CD4-positive, alpha-beta T cell treated with Interleukin-4 for 4 hours (primary cell): ENCODE data around the gene LGR5.

Source experiments
- DNase-seq: peaks from one replicate; pipeline ENCODE4 v3.0.0-alpha.2; 2020

LGR5 gene

DNA sequence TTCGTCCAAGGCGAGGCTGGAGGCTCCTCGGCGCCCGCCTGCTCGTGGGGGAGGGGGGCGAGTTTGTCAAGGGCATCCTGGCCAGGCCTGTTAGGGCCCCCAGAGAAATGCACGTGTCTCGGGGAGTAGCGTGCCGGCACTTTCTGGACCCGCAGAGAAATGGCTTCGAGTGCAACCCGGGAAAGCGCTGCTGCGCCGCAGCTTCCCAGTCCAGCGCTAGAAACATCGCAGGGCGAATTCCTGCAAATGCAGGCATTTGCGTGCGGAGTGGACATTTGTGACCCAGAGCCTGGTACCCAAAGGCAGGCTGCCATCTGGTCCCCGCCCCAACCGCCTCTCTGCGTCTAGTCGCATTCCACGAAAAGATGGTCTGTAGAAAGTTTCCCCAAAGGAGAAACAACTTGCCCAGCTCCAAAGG lies 756 bp downstream of the LGR5 start:
- DNase-seq = no peak

DNA sequence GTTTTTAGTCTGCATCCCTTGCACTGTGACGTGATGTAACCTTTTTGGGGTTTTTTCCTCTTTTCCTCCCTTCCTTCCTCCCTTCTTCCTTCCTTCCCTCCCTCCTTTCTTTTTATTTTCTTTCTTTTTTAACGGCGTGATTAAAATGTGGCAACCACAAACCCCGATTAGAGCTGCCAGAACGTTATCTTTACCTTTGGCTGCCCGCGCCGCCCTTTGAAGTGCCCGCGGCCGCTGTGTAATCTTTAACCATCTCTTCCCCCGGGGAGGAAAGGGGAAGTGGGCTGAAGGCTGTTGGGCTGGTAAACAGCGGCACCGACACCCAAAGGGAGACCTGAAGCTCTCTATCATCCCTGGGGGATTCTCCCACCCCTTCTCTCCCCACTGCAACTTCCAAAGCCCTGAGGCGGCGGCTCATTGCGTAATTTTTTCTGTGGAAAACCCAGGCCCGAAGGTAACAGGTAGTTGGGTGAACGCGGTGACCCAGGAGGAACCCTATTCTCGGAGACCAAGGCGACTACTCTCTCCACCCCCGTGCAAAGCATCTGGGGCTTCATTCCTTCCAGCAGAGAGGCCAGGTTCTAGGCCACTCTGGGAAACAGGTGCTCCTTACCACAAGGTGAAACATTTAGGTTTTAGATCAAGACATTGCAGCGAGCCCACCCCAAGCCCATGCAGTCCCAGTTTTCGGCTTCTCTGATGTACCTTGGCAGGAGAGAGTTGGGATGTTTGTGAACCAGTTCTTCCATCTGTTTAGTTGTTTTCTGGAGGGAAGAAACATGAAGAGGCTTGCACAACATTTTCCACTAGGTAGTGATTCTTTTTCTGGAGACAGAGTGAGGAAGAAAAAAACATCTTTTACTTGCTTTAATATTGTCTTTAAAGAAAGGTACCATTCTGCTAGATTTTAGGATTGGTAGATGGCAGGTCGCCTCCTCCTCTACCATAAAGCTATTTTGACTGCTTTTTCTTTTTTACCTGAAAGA lies 1.5 kb downstream of the LGR5 start:
- no peak for DNase-seq

DNA sequence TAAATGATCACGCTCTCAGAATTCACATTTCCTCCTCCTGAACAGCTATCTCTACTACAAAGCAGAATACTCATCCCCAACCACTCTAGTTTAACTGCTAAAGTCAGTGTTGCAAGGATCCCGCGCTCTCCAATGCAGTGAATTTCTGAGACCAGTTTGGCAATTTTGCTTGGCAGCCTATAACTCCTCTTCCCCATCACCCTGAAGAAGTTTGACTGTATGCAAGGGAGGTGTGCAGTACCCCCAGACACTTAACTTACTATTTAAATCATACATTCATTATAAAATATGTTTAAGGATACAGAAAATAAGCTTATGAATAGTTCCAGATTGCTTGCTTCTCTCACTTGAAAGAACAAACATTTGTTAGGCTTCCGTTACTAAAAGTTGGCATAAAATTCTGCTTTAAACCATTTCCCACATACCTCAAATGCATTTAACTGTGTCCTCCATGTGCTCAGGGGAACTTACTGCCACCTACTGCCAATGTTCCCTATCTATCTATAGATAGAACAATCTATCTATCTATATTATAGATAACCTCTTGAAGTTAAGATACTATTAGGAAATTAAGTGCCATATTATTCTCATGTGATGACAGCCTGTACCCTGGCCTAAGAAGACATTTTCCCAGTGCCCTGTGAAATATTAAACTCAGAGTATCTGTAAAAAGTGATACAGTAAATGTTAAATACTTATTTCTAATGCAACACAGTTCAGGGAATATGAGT lies 2.4 kb downstream of the LGR5 start:
- no peak for DNase-seq

DNA sequence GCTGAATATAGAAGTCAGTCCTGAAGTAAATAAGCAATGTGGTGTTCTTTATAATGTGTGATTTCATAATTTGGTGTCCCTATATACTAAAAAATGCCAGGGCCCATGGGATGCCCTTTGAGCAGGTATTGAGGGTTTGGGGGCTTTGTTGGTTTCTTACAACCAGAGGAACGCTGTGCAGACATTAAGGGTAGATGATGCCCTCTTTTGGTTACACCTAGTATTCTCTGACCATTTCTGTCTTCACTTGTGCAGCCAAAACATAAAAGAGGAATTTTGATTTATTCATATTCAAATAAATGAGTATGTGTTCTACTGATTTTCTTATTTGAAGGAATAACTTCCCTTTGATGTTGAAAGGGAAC lies 3.0 kb downstream of the LGR5 start:
- no peak for DNase-seq

DNA sequence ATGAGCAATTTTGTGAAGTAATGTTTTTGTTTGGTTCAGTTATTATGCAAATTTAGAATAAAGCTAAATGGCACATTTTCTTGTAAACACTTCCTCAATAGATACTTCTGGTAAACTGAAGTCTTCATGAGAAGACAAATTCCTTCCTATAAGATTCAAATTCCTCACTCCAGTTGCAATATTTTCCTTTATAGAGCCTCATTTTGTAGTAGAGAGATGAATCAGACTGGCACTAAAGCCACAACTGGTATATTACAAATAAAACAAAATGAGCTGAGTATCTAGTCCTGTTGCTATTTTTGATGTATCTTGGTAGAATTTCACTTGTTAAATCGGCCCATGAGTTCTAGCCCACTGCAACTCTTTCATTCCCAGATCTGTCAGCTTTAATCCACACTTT lies 5.5 kb downstream of the LGR5 start:
- no peak for DNase-seq

DNA sequence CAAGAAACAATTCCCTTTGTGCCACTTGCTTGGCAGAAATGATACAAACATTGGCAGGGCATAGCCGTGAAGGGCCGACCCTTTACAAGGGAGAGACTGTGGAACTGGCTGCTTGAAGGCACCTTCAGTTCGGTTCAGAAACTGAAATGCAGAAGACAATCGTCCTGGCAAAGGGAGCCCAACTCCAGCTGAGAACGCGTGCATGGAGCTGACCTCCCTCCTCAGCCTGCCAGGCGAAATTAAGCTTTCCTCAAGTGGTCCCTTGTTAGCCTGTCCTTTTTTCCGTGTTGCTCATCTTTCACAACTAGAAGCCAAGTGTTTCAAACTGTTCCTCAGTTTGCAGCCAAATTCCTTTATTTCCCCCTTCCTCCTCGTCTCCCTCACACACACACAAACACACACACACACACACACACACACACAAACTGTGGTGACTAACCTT lies 8.1 kb downstream of the LGR5 start:
- no peak for DNase-seq

DNA sequence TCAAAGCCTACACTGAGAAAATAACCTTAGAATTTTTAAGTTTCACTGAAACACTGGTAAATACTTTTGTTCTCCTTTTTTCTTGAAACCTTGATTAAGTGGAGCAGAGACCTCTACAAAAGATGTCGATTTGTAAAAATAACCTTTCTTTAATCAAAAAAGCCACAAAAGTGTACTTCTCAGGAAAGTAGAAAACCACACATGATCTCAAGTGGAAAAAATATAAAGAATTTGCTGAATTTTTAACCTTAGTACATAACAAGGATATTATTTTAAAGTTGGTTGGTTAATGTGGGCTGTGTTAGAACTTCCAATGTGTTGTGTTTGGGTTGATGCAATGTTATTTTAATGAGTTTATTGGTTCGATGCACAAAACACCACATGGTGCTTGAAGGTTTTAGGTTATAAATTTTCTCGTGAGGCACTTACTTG lies 8.6 kb downstream of the LGR5 start:
- no peak for DNase-seq

DNA sequence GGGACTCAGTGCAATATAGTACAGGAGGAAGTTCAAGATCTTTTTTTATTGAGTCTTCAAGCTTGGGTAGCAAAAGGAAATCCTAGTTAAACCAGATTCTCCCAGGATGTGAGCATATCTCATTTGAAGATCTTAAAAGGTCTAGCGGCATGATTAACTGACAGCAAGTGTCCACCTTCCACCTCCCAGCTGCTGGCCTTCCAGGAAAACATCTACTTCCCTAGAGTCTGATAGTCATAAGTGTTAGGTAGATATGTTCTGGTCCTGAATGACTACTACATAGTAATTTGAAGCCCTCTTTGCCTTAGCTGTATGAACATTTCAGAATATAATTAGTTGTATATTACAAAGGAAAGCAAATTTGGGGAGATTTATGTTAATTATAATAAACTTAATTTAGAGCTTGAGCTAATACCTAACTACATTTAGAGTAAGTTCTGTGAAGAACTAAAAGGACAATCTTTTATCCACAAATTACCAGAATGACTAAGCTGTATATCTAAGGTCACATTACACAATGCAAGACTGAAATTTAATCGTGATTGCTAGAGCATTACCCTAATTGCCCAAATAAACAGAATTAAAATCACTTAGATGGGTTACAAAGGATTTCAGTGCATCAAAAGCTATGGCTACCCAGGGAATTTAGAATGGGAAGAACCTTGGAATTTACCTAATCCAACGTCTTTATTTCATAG lies 9.9 kb downstream of the LGR5 start:
- no peak for DNase-seq

DNA sequence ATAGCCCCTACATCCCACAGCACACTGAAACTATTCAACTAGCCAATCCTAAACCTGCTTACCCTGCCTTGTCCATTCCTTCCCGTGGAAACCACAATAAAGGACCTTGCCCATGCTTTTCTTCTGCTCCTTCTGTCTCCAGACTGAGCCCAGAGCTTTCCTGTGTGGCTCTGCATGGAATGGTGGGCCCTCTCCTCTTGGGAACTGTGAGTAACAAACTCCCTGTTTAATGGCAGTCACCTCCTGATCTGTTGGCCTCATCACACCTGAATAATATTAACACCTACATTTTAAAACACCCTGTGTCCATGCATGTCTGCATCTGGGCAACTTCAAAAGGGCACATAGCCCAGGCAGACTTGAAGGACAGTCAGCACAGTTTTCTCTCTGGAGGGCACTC lies 12.4 kb downstream of the LGR5 start:
- no peak for DNase-seq

DNA sequence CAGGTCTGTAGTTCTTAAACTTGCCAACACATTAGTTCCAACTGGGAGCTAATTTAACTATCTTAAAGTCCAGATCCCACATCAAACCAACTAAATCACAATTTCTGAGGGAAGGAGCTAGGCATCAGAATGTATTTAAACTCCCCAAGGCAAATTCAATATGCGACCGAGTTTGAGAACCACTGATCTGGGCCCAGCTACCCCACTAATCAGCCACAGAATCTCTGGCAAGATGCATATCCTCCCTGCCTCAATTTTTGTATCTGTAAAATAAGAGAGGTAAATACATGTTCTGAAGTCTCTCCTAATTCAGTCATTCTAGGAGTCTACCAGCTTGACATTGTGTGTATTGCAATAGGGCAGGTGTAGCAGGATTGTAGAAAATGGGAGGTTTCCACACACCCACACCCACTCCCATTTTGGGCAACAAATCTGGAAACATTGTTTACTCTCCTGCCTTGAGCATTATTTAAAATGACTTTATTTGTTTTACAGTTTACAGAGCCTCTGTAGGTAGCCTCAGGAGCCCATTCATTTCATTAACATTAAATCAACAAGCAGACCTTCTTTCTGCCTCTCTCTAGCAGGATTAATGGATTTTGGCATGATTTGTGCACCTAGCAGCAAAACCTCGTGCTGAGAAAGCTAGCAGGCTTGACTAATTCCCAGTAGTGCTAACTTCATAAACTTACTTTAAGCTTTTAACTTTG lies 15.6 kb downstream of the LGR5 start:
- no peak for DNase-seq

DNA sequence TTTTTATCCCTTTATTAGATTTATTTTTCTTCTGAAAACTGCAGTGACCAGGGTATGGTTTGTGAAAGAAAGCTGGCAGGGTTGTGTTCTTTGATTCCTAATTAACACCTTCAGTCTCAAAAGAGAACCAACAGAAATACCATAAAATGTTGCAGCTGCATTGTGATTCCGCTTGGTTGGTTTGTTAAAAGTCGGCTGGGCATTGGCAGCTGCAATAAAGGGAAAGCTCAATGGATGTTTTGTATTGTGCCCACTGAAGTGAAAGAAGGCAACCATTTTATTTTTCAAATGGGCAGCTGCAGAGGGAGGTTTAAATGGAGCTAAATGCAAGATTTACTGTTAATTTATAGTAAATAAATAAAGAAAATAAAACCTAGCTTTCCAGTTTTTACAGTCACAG lies 16.7 kb downstream of the LGR5 start:
- DNase-seq = no peak

DNA sequence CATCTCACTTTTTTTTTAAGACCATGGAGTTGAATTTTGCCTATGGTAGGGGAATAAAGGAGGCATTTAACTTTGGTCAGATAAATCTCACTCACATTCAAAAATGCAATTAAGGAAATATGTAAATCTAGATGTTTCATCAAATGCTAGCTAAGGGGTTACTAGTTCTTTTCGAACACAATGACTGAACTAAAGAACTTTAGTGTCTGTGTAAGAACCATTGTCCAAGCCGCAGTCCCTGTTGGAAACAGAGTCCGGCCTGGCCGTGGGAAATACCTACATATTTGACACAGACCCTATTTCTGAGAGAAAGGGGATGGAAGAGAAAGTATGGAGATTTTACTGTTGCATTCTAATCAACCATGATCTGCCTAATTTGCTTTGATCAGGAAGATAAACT lies 17.4 kb downstream of the LGR5 start:
- DNase-seq = no peak

DNA sequence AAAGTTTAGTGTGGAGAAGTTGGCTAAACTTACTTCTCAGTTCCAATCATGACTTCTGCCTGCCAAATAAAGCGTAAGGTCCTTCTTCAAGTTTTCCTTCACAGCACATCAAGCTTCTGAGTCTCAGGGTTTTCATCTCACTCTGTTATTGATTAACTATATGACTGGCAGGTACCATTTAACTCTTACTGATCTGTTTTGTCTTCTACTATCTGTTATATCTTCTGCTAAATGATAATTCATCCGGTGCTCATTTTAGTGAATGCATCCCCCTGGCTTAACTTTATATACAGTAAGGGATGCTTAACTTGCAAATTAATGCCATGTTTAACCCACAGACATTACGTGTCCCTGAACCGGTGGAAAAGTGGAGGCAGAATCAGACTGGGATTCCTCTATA lies 20.7 kb downstream of the LGR5 start:
- no peak for DNase-seq

DNA sequence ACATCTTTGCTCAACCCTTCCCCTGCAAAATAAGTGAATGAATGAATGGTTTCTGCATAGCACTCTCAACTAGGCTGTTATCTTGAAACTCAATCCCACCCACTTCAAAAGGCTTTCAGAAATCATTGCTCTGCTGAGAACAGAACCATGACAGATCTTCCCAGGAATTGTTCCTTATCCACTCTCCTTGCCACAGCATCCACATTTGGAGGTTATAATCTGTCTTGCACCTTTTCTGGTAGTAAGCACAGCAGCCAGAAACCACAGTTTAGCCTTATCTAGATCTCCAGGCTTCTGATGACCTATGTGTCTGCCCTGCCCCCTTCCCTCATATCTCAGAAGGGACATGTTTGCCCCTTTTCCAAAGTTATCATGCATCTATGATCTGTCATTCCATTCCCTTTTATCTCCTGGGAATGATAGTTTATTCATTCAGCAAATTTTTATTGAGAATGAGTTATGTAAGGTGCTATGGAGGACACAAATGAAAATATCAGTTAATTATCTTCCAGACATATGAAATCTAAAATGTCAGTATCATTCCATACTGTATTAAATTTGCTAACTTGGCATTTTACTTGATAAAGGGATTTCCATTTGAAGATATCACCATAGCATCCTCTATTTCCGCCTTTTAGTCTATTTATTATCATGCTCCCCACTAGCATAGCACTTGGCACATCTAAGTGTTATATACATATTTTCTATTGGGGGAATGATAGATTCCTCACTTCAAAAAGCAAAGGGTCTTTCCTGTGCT lies 21.4 kb downstream of the LGR5 start:
- no peak for DNase-seq

DNA sequence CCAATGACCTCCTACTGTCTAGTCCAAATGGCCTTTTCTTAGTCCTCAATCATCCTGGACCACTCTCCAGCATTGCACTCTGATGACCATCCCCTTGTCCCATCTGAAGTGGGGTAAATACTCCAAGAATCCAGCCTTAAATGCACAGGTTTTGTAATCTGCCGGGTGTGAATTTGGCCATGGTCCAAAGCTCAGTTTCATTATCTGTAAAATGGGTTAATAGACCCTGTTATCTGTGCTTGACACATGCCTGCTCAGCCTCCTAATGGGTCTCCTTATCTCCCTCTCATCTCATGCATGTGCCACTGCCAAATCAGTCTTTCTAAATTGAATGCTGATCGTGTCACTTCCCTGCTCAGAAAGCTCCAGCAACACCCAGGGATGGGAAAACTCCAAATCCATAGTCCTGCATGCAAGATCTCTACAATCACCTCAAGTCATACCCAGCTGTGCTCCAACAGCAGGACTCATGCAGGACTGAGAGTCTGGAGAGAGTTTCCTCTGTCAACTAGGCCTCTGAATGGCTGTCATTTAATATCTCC lies 22.3 kb downstream of the LGR5 start:
- no peak for DNase-seq

DNA sequence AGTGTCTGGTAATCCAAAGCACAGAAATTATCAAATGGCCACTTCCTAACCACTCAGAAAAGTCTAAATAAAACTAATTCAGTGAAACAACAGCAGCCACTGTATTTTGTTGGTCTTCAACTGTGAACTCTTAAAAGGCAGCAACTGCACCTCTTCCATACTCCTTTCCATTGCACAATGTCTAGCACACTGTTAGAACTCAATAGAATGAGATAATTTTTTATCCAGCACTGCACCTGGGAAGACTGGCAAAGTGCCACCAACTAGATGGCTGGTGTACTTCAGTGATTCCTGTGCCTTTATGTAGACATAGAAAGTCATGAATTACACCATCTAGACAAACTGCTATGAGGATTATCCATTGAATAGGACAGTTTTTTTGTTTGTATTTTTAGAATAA lies 26.2 kb downstream of the LGR5 start:
- DNase-seq = no peak

DNA sequence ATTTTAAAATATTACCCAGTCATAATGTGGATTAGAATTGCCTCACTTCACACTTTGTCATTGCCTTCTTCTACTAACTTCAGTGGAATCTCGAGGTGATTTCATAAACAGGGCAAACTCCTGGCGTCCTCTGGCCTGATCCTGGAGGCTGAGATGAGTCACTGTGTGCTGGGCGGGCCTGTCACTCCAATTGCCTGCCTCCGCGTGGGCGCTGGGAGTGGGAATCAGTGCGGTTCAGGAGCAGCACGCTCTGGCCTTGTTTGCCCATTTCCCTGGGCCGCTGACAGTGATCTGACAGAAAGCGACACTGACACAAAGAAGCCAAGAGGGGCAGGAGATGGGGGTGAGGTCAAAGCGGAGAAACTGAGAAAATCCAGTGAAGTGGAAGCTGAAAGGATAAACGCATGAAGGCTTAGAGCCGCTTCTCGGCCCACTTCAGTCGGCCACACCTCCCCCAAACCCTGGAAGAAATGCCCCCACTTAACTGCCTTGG lies 29.7 kb downstream of the LGR5 start:
- no peak for DNase-seq

DNA sequence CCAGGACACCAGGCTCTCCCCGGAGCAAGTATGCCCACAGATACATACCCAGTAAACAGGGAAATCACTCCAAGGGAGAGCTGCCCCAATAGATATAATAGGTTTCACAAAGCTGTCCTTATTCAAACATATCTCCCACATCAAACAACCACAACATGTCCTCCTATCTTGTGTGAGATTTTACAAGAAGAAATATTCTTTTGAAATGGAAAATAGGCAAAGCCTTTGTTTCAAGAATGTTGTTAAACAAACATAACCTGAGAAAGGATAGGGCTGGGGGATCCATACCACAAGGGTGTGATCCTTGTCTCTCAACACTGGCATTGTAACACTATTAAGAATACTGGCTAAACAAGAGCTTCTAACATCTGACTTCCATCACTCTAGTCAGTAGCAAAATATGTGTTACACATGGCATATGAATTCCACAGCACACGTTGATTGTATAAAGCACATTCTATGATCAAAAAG lies 32.9 kb downstream of the LGR5 start:
- DNase-seq = no peak

DNA sequence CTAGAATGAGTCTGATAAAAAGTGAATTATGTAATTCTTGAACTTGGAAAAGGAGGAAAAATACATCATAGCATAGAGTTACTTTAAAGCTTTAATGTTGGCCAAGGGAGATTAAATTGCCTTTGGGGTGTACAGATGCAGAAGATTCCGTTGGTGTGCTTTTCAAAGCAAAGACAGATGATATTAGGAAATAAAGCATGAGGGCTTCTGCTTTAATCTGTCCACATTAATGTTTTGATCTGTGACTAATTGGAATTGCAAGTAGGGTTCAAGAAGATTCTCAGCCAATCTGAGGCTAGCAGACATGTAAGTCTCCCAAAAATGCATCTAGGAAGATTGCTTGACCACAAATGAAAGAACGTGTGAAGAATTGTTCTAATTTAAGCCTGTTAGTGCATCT lies 35.2 kb downstream of the LGR5 start:
- no peak for DNase-seq

DNA sequence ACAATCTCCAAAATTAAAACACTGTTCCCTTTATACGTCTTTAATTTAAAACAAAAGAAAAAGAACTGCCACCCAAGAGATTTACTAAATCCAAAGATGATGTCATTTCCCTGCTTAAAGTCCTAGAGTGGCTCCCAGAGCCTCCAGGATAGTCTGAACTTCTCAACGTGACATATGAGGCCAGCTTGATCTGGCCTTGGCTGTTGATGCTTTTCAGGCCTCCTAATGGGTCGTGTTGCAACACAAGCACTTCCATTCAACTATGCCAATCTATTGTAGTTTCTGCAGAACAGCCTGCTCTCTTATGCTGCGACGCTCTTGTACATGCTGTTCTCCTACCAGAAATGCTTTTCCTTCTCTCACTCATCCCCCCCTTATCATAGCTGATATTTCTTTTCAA lies 35.7 kb downstream of the LGR5 start:
- DNase-seq = no peak

DNA sequence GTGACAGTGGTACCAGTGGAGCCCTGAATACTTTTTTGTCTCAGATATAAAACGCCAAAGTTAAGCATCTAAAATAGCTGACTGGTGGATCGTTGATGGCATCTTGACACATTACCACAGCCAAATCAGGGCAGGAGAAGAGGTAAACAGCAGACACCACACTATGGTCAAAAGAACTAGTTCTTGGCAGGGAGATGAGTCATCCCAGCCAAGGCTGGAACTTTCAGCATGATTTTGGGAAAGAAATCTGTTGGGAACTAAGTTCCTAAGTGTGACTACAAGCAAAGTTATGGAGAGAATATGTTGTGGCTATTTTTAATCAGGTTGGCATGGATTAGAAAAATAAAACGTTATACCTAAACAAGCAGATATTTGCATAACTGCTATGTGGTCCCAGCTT lies 36.9 kb downstream of the LGR5 start:
- no peak for DNase-seq

DNA sequence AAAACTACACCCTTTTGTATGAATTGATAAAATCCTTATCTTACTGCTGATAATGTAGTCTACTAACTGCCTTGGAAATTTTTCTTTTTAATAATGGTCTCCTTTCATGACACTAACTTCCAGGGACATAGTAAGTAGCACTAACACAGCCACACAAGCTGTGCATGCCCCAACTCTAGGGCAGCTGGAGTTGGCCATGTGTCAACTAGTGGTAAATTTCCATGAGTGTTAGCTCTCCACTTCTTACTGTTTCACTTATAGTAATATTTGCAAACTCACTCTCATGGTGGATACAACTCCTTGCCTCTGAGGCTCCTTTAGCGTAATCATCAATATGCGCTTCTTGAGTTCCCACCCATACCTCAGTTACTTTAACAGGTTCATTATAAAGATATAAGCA lies 38.0 kb downstream of the LGR5 start:
- no peak for DNase-seq
